Epithelial cell of proximal tubule (primary cell): ENCODE results near the gene TRIM41. TPM values are rescaled to one million over a fixed set of nuclear protein-coding genes. Genes with fewer than 3 reads are reported as not detected.

Experiments used
- DNase-seq: peaks from one replicate; pipeline ENCODE4 v3.0.0-alpha.2; 2011; ENCODE audit warnings: low read depth
- H3K4me3 ChIP-seq: 2 replicates; pipeline ENCODE4 v1.5.1; 2011; ENCODE audit warnings: low read depth, mild to moderate bottlenecking, low read length
- CTCF ChIP-seq: conservative IDR thresholded peaks from 2 replicates; pipeline ENCODE4 v1.5.1; 2012; ENCODE audit warnings: low read depth, mild to moderate bottlenecking, low read length
- total RNA-seq: library from RNA; depleted of rRNA; stranded (reverse); fragments of >200 nt; gene quantifications from 2 replicates; pipeline ENCODE4 v1.2.3, GENCODE V29; 2015

TRIM41 gene
- total RNA-seq, 1 donor from 2014 or later = 12.4 TPM

GRCh38 chr5:181230551-181230950 lies 7.5 kb downstream of the TRIM41 start:
- no peak for DNase-seq
- no peak for TF ChIP-seq CTCF
- no peak overlapping the region for H3K4me3 ChIP-seq

GRCh38 chr5:181231432-181231831 lies 8.4 kb downstream of the TRIM41 start:
- DNase-seq = no peak
- H3K4me3 ChIP-seq = no peak overlapping the region
- no peak for TF ChIP-seq CTCF

DNA sequence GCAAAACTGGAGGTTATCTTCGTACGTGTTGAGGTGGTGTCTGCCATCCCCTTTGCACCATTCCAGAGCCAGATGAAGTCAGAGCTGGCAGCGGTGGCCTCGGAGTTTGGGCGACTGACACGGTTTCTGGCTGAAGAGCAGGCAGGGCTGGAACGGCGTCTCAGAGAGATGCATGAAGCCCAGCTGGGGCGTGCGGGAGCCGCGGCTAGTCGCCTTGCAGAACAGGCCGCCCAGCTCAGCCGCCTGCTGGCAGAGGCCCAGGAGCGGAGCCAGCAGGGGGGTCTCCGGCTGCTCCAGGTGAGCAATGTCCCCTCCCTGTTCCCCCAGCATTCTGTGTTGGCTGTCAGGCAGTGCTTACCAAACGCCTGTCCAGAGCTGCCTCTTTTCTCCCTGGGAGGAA lies 9.5 kb downstream of the TRIM41 start:
- no peak for DNase-seq
- H3K4me3 ChIP-seq = no peak overlapping the region
- TF ChIP-seq CTCF = no peak

DNA sequence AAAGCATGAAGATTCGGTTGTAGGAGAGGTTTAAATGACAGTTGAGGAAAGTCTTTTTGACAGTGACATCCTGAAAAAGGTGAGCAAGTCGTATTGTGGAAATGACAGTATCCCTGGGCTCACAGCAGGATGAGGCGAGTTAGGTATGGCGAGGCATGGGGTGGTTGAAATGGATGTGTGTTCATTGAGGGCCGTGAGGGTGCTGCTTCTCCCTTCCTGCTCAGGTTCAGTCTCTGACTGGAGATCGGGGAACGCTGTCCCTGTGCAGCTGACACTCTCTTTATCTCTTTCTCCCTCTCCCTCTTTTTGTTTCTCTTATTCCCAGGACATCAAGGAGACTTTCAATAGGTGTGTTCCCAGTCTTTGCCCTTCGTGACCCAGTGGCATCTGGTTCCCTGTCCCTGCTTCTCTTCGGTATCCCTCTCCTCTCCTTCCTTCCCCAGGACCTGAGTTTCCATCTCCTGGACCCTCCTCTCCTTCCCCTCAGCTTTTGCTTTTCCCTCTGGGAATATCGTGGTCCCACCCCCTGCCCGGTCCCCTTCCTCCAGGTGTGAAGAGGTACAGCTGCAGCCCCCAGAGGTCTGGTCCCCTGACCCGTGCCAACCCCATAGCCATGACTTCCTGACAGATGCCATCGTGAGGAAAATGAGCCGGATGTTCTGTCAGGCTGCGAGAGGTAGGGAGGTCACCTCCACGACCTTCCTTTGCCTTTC lies 10.2 kb downstream of the TRIM41 start:
- TF ChIP-seq CTCF = no peak
- no peak for DNase-seq

DNA sequence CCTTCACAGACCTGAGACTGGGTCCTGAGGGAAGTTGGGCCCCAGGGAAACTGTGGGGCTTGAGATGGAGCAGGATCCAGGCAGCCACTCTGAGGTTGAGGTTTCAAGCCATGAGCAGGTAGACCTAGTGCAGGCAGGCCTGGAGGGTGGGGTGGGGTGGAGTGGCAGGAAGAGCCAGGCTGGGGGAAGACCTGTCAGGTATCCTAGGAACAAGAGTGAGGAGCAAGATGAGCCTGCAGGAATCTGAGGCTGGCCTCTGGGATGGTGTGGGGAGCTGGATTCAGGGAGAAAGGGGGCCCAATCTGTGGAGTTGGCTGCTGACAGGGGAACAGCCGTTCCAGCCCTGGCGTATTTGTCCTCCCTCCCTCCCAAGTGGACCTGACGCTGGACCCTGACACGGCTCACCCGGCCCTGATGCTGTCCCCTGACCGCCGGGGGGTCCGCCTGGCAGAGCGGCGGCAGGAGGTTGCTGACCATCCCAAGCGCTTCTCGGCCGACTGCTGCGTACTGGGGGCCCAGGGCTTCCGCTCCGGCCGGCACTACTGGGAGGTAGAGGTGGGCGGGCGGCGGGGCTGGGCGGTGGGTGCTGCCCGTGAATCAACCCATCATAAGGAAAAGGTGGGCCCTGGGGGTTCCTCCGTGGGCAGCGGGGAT lies 10.8 kb downstream of the TRIM41 start:
- TF ChIP-seq CTCF = no peak
- no peak overlapping the region for H3K4me3 ChIP-seq
- DNase-seq = no peak

More for the DNA sequence above, 10.2 kb downstream of the TRIM41 start:
- no peak overlapping the region for H3K4me3 ChIP-seq

- no peak overlapping the region for H3K4me3 ChIP-seq
- DNase-seq = no peak
- no peak for TF ChIP-seq CTCF
Measured at GRCh38 chr5:181234455-181235306, 11.6 kb downstream of the TRIM41 start.
